Activated naive CD8-positive, alpha-beta T cell treated with anti-CD3 and anti-CD28 coated beads, Interleukin-2, amount 50 U/mL, for 16 hours (primary cell): ENCODE results near the gene TMEM138.

ENCODE experiments used
- DNase-seq: peaks from one replicate; pipeline ENCODE4 v3.0.0-alpha.2; 2020; ENCODE audit warnings: low read depth, low spot score

The TMEM138 gene

DNA sequence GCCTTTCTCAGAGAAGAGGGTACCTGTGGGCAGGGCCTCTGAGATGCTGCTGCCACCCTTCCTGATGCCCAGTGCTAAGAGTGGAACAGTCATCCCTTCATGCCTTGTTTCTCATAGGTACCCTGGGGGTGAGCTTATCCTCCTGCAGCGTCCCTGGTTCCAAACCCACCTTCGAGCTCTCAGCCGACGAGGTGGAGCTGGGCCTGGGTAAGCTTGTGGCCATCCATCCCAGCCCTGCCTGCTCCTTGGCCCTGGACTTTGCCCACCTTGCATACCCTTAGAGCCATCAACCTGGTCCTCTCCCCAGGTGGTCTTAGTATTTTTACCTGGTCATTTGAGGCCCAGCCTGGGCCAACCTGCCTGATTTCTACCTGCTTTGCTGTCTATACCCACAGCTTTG, 20.5 kb upstream of the TMEM138 start:
- DNase-seq = no peak

DNA sequence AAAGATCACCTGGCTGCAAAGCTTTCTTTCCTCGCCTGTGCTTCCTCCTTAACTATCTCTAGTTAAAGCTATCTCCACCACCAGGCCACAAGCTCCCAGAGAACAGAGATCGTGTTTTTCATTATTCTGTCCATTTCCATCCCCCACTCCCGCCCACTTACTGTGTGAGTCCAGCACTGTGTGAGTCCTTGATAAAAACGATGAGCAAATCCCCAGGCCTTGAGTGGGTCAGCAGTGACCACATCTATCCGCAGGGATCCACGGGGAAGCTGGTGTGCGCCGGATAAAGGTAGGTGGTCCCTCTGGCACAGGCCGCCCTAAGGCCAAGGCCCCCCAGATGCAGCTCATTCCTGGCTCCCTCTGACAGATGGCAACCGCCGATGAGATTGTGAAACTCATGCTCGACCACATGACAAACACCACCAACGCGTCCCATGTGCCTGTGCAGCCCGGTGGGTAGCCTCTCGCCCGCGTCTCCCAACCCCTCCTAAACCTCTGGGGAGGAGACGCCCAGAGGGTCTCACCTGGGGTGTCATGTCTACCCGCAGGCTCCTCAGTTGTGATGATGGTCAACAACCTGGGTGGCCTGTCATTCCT, 19.9 kb upstream of the TMEM138 start:
- DNase-seq = no peak

DNA sequence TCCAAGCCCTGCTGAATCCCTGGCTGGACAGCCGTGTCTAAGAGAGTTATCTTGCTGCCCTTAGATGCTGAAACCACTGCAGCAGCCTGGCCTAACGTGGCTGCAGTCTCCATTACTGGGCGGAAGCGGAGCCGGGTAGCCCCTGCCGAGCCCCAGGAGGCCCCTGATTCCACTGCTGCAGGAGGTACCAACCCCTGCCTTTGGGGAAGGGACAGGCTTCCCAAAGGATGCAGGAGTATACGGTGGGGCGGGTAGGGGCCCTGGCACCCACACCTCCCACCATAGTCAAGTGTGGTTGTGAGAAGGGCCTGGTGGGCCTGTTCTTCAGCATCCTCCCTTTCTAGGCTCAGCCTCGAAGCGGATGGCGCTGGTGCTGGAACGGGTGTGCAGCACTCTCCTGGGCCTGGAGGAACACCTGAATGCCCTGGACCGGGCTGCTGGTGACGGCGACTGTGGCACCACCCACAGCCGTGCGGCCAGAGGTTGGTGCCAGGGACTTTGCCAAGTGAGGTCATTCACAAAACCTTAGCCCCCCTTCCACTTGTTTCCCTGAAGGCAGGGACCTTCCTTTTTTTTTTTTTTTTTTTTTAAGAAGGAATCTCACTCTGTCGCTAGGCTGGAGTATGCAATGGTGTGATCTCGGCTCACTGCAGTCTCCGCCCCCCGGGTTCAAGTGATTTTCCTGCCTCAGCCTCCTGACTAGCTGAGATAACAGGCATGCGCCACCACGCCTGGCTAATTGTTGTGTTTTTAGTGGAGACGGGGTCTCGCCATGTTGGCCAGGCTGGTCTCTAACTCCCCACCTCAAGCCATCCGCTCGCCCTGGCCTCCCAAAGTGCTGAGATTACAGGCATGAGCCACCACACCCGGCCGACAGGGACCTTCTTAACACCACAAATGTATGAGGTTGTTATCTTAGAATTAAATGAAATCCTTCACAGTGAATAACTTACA, 18.1 kb upstream of the TMEM138 start:
- DNase-seq = no peak

DNA sequence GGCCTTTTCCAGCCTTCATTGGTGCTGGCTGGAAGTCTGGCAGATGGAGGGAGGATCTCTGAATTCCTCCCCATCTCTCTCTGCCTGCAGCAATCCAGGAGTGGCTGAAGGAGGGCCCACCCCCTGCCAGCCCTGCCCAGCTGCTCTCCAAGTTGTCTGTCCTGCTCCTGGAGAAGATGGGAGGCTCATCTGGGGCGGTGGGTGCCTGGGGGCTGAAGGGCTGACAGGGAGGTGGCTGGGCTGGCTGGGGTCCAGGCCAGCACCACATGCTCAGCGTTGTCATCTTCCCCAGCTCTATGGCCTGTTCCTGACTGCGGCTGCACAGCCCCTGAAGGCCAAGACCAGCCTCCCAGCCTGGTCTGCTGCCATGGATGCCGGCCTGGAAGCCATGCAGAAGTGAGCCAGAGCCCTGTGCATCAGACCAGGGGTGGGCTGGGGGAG, 17.0 kb upstream of the TMEM138 start:
- no peak for DNase-seq

DNA sequence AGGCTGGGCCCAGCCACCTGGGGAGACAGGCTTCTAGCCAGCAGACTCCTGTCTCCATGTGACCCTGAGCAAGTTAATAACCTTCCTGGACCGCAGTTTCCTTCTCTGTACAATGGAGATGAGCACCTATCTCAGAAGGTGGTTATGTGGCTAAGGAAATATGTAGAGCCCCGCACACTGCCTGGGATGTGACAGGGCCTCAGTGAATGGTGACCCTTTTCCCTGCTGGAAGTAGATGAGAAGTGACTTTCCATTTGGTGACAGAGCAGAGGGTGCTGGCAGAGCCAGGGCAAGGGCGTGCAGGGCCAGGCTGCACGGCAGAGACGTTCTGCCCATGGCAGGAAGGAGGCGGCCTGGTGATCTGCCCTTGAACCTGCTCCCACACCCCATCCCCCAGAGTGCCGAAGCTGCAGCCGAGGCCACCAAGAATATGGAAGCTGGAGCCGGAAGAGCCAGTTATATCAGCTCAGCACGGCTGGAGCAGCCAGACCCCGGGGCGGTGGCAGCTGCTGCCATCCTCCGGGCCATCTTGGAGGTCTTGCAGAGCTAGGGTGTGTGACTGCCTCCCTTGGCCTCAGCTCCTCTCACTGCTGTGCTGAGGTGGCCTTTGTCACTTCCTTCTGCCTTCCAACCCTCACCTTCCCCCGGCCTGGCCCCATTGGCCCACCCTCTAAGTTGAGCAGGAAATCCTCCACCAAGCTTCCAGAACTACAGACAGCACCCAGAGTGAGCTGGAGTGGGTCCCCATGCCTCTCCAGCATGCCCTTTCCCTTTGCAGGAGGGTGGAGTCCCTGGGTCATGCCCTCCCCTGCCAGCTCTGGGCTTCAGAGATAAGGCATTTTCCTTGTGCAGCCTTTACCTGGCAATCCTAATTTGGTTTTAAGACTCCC, 16.0 kb upstream of the TMEM138 start:
- DNase-seq = no peak

GRCh38 chr11:61347916-61348461, 14.2 kb upstream of the TMEM138 start:
- DNase-seq = no peak

DNA sequence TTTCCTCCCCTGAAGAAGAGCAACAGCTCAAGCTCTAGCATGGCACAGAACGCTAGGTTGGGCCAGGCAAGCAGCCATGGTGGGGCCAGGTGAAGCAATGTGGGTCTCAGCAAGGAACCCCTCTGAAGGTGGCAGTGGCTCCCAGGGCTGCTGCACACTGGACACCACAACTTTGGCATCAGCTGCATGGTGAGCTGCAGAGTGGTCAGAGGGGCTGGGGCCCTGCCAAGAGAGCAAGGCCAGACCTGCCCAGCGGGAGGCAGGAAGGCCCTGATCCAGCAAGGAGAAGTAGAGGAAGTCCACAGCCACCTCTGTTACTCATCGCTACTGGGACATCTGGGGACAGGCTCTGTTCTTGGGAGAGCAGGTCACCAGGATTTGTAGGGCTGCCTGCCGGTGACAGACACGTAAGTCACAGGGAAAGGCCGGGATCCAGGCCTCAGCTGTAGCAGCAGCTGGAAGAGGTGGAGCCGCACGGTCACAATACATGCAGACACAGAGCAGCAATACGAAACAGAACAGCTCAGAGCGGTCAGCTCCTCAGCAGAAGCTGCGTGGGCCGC, 12.9 kb upstream of the TMEM138 start:
- DNase-seq = no peak

GRCh38 chr11:61349916-61350315, 12.3 kb upstream of the TMEM138 start:
- DNase-seq = no peak

- no peak for DNase-seq
Measured at GRCh38 chr11:61350336-61350735, 11.8 kb upstream of the TMEM138 start.

GRCh38 chr11:61350803-61351202, 11.4 kb upstream of the TMEM138 start:
- no peak for DNase-seq

DNA sequence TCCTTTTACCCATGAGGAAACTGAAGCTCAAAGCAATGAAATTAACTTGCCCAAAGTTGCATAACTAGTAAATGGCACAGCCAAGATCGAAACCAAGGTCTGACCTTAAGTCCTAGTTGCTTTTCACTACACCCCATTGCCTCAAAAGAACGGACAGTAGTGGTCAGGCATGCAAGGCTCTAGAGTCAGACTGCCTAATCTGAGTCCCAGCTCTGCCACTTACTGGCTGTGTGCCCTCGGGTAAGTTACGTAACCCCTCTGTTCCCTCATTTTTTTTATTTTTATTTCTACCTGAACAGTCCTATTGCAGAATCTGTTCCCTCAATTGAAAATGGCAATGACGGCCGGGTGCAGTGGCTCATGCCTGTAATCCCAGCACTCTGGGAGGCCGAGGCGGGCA, 10.1 kb upstream of the TMEM138 start:
- DNase-seq = no peak

GRCh38 chr11:61353131-61354067, 8.8 kb upstream of the TMEM138 start:
- no peak for DNase-seq

- DNase-seq = no peak
Measured at GRCh38 chr11:61354208-61354607, 8.0 kb upstream of the TMEM138 start.

DNA sequence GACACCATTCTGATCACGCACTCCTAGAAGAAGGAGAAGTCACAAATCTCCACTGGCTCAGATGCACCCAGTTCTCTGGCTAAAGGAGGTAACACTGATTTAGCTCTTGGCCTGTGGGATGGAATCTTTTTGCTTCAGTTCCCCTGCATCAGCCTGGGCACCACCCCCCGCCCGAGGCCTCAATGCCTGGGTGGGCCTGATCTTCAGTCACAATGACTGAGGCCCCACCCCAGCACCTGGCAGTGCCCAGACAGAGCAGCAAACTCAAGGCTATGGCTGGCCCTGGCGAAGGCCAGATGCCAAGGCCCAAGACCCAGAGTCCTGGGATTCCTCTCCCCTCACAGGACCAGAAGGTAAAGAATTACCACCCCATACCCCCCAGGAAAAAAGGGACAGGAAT, 5.5 kb upstream of the TMEM138 start:
- no peak for DNase-seq

DNA sequence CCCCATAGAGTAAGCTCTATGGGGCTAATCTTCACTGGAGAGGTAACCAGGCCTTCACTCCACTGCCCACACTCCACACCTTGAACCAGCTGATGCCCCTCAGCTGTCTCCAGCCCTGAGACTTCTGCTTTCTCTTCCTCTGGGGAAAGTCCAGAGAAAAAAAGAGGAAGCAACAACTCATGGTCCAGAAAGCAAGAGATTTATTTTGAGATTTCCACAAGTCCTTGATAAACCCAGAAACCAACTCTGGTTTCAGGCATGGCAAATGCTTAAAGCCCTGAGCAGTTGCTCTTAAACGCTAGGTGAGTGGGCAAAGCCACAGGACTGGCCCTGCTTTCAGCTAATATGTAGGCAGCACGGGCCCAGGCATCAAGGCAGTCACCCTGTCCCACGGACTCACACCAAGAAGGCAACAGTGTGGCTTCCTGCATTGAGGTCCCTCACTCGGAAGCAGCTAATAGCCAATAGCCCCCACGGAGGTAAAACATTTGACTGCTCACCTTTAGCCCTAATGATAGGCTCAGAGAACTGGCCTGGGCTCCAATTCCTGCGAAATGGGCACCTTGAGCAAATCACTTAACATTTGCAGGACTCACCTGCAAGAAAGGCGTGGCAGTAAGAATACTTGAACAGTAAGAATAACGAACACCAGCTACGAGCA, 4.8 kb upstream of the TMEM138 start:
- no peak for DNase-seq

GRCh38 chr11:61357894-61358239, 4.3 kb upstream of the TMEM138 start:
- no peak for DNase-seq

DNA sequence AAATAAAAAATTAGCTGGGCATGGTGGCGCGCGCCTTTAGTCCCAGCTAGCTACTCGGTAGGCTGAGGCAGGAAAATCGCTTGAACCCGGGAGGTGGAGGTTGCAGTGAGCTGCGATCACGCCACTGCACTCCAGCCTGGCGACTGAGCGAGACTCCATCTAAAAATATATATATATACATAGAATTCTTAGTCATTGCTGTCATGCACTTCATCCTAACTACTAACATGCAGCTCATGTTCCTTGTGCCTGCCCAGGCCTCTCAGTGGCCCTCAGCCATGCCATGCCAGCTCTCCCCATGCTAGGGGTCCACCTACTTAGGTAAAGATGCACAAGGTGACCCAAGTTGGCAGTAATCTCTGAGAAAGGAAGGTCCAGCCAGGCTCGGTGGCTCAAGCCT, 3.6 kb upstream of the TMEM138 start:
- DNase-seq = no peak

- no peak for DNase-seq
Measured at GRCh38 chr11:61359516-61359915, 2.7 kb upstream of the TMEM138 start.

DNA sequence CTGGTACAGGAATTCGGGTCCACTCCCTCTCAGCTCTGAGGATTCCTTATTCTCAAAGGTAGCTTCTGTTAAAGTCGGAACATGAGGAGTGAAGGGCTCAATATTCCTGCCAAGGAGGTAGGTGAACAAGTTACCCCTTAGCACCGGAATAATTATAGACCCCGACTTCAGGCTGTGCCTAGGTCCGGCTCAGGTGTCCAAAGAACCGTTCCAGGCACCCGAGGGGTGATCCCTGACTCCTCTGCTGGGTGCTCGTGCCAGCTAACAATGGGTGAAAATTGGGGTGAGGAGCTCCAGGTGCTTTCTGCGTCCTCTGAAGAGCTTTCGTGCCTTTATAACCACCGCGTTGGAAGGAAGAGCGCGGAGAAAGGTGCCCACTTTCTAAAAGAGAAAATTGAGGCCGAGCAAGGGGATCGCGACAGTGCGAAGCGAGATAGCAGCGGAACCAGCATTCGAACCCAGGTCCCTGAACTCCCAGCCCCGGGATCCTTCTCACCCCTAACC, 885 bp upstream of the TMEM138 start:
- no peak for DNase-seq

DNA sequence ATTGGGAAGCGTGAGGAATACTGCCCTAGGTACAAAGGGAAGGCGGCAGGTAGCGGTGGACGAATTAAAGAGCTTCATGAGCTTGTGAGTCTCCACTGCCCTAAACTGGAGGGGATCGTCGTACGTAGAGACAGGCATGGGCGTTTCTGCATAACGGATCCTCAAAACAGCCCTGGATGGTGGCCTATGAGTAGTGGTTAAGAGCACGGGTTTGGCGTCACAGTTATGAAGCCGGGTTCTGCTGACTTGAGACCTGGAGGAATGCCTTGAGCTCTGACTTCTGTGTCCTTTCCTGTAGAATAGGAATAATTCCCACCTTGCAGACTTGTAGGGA, 335 bp downstream of the TMEM138 start:
- DNase-seq = no peak
